PC-9 (cell line): Measurements from ENCODE around the gene TRABD2B.

Experiments used
- CTCF ChIP-seq: fragments of 200-600 bp; sonication (generic); conservative IDR thresholded peaks from 2 replicates; pipeline ENCODE4 v1.6.1; 2017; ENCODE audit warnings: mixed run types, antibody characterized with exemption, mild to moderate bottlenecking, moderate library complexity
- EZH2 ChIP-seq: fragments of 200-600 bp; sonication (generic); IDR thresholded peaks from 2 replicates; pipeline ENCODE4 v1.8.0; 2017; ENCODE audit warnings: antibody characterized with exemption, low read depth

DNA sequence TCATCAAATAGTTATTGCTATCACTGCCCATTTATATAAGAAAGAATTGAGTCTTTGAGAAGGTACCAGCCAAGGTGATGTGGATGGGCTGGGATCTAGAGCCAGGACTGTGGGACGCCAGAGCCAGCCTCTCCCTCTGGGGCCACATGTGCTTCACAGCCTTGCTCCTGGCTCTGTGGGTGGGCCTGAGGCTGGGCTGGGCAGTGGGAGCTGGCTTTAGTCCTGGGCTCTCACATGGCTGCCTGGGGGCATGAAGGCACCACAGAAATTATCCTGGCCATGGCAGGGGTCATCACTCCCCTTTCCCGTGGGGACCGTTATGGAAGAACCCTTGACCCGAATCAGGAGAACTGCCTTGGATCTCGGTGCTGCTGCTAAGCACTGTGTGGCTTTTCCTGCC, 203.1 kb downstream of the TRABD2B start:
- no peak for TF ChIP-seq CTCF
- TF ChIP-seq EZH2: no peak
